ENCODE data around the gene ARHGAP6. TPM values are rescaled to one million over a fixed set of nuclear protein-coding genes. Genes with fewer than 3 reads are reported as not detected.

Gene ARHGAP6
- total and polyA plus RNA-seq, 9 of the 15 experiments (the other 6 are each of a cell fraction or from before 2014, with no cell fraction given), result 12.5 to 63.6 (median 41.8) TPM

DNA sequence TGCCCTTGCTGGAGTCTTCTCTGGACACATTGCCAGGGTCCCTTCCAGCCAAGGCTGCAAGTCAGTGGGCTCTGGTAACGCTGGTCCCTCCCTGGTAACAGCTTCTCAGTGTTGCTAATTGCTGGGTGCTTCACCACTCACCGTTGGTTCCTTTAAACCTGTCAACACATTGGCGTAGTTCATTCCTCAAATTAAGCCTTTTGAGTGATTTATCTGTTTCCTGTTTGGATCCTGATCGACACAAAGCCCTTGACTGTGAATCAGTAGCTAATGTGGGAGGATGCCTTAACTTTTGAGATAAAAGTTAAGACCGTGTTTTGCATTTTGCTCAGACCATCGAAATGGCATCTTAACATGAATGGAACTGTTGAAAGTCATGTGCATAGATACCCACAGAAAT is 246.6 kb downstream of the ARHGAP6 start (continued):
- TF ChIP-seq HNRNPK (IDR thresholded peaks at IDR 0.05; ENCODE audit: low read depth, low read length, poor library complexity, severe bottlenecking), result no peak
- TF ChIP-seq PML (IDR thresholded peaks at IDR 0.05; ENCODE audit: low read length), result peak; percentile 46; the same call in 1 of the 2 replicates
- TF ChIP-seq SMAD1 (IDR thresholded peaks at IDR 0.05; ENCODE audit: low read depth, low read length, partially characterized antibody), result no peak
- TF ChIP-seq, protein P1, sequence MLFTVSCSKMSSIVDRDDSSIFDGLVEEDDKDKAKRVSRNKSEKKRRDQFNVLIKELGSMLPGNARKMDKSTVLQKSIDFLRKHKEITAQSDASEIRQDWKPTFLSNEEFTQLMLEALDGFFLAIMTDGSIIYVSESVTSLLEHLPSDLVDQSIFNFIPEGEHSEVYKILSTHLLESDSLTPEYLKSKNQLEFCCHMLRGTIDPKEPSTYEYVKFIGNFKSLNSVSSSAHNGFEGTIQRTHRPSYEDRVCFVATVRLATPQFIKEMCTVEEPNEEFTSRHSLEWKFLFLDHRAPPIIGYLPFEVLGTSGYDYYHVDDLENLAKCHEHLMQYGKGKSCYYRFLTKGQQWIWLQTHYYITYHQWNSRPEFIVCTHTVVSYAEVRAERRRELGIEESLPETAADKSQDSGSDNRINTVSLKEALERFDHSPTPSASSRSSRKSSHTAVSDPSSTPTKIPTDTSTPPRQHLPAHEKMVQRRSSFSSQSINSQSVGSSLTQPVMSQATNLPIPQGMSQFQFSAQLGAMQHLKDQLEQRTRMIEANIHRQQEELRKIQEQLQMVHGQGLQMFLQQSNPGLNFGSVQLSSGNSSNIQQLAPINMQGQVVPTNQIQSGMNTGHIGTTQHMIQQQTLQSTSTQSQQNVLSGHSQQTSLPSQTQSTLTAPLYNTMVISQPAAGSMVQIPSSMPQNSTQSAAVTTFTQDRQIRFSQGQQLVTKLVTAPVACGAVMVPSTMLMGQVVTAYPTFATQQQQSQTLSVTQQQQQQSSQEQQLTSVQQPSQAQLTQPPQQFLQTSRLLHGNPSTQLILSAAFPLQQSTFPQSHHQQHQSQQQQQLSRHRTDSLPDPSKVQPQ (CRISPR knock-in tag; IDR thresholded peaks at IDR 0.05; ENCODE audit: borderline replicate concordance), result no peak
- no peak for TF ChIP-seq HIVEP1 (CRISPR knock-in tag; IDR thresholded peaks at IDR 0.05)
- 0 out of 2 replicates have a peak, but pooled peaks have one; percentile 34 for TF ChIP-seq FOSL1 (tag; conservative IDR thresholded peaks at IDR 0.05)
- TF ChIP-seq DNMT1 (IDR thresholded peaks at IDR 0.05), result no peak
- TF ChIP-seq RBM25 (IDR thresholded peaks at IDR 0.05; ENCODE audit: low read depth, low read length, severe bottlenecking), result no peak
- no peak for TF ChIP-seq ZNF140 (CRISPR knock-in tag; IDR thresholded peaks at IDR 0.05)
- TF ChIP-seq ZNF75A (CRISPR knock-in tag; IDR thresholded peaks at IDR 0.05), result no peak
- TF ChIP-seq EGR1 (conservative IDR thresholded peaks at IDR 0.05), result peak; percentile 35; the same call in 1 of the 2 replicates
- TF ChIP-seq SIN3A (IDR thresholded peaks at IDR 0.05; ENCODE audit: borderline replicate concordance in 2 of 2, control insufficient read depth in 1 of 2, low read depth in 2 of 2, low read length in 2 of 2), result no peak
- no peak for TF ChIP-seq NR2C1 (IDR thresholded peaks at IDR 0.05)
- TF ChIP-seq NR2C1 (tag; IDR thresholded peaks at IDR 0.05), result 0 out of 2 replicates have a peak, but pooled peaks have one; percentile 9
- TF ChIP-seq CXXC5 (CRISPR knock-in tag; IDR thresholded peaks at IDR 0.05), result peak; percentile 78
- TF ChIP-seq RB1 (IDR thresholded peaks at IDR 0.05; ENCODE audit: low read depth), result no peak
- 0 out of 2 replicates have a peak, but pooled peaks have one; percentile 34 for TF ChIP-seq MYNN (IDR thresholded peaks at IDR 0.05)
- TF ChIP-seq MYNN (CRISPR knock-in tag; IDR thresholded peaks at IDR 0.05), result no peak
- peak in 1 of 2 experiments; percentile 15; a peak in 1 of 4 replicates for TF ChIP-seq RAD21 (CRISPR knock-in tag; conservative IDR thresholded peaks at IDR 0.05 in 1 of 2, IDR thresholded peaks at IDR 0.05 in 1 of 2)
- no peak for TF ChIP-seq KDM5B (IDR thresholded peaks at IDR 0.05; ENCODE audit: insufficient replicate concordance, low read depth, low read length)
- TF ChIP-seq HDAC6 (IDR thresholded peaks at IDR 0.05; ENCODE audit: low read depth, low read length), result no peak
- TF ChIP-seq EP300 (IDR thresholded peaks at IDR 0.05; ENCODE audit: low read length), result peak; percentile 87
- TF ChIP-seq, protein P2, sequence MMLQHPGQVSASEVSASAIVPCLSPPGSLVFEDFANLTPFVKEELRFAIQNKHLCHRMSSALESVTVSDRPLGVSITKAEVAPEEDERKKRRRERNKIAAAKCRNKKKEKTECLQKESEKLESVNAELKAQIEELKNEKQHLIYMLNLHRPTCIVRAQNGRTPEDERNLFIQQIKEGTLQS (IDR thresholded peaks at IDR 0.05), result 0 out of 2 replicates have a peak, but pooled peaks have one; percentile 14
- TF ChIP-seq, protein P2 (CRISPR knock-in tag; conservative IDR thresholded peaks at IDR 0.05), result no peak
- TF ChIP-seq ATF1 (CRISPR knock-in tag; IDR thresholded peaks at IDR 0.05), result no peak
- TF ChIP-seq ATF1 (tag; IDR thresholded peaks at IDR 0.05), result 0 out of 2 replicates have a peak, but pooled peaks have one; percentile 26
